ENCODE results near the gene C9orf153.

Gene C9orf153

GRCh38 chr9:86219606-86220005 is 39.9 kb downstream of the C9orf153 start:
- Histone ChIP-seq H3K27ac (no peak overlapping the region), H3K4me3 (no peak overlapping the region)
- no peak for DNase-seq (ENCODE audit: low spot score)
- TF ChIP-seq, protein P1, sequence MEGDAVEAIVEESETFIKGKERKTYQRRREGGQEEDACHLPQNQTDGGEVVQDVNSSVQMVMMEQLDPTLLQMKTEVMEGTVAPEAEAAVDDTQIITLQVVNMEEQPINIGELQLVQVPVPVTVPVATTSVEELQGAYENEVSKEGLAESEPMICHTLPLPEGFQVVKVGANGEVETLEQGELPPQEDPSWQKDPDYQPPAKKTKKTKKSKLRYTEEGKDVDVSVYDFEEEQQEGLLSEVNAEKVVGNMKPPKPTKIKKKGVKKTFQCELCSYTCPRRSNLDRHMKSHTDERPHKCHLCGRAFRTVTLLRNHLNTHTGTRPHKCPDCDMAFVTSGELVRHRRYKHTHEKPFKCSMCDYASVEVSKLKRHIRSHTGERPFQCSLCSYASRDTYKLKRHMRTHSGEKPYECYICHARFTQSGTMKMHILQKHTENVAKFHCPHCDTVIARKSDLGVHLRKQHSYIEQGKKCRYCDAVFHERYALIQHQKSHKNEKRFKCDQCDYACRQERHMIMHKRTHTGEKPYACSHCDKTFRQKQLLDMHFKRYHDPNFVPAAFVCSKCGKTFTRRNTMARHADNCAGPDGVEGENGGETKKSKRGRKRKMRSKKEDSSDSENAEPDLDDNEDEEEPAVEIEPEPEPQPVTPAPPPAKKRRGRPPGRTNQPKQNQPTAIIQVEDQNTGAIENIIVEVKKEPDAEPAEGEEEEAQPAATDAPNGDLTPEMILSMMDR (IDR thresholded peaks at IDR 0.05), result no peak

DNA sequence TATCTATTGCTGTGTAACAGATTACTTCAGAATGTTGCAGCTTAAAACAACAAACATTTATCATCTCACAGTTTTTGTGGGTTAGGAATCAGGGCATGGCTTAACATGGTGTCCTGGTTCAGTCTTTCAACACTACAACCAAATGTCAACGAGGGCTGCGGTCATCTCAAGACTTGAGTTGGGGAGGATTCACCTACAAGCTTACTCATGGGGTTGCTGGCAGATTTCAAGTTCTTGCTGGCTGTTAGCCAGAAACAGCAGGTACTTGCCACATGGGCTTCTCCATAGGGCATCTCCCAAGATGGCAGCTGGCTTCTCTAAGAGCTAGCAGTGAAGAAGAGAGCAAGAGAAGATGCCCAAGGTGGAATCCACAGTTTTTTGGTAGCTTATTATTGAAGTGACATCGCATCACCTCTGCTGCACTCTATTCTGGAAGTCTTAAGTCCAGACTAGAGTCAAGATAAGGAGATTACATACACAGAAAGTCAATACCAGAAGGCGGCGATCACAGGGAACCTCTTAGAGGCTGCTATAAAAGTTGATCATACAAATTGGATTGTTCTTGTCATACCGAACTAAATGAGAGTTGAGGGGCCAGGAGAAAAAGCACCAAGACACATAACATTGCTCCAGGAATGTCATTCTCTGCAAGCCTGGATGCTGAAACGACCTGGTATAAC is 42.2 kb downstream of the C9orf153 start:
- TF ChIP-seq, protein P1 (IDR thresholded peaks at IDR 0.05), result no peak
- no peak for DNase-seq (ENCODE audit: low spot score)
- Histone ChIP-seq H3K4me3 (no peak overlapping the region), H3K27ac (no peak overlapping the region)

GRCh38 chr9:86207193-86207592 is 52.3 kb downstream of the C9orf153 start:
- TF ChIP-seq, protein P1 (IDR thresholded peaks at IDR 0.05), result no peak
- DNase-seq (ENCODE audit: low spot score), result no peak
- no peak overlapping the region for H3K4me3 ChIP-seq
- H3K27ac ChIP-seq, result no peak overlapping the region

- H3K27ac ChIP-seq, result no peak overlapping the region
- no peak overlapping the region for H3K4me3 ChIP-seq
- no peak for DNase-seq (ENCODE audit: low spot score)
- TF ChIP-seq, protein P1 (IDR thresholded peaks at IDR 0.05), result peak; percentile 39
These were observed 57.0 kb downstream of the C9orf153 start for GRCh38 chr9:86202338-86202882.

GRCh38 chr9:86201474-86202337 is 57.8 kb downstream of the C9orf153 start:
- DNase-seq (ENCODE audit: low spot score), result no peak
- H3K4me3 ChIP-seq, result no peak overlapping the region
- H3K27ac ChIP-seq, result no peak overlapping the region
- TF ChIP-seq, protein P1 (IDR thresholded peaks at IDR 0.05), result no peak

- DNase-seq (ENCODE audit: low spot score), result no peak
- Histone ChIP-seq H3K27ac (no peak overlapping the region), H3K4me3 (no peak overlapping the region)
- TF ChIP-seq, protein P1 (IDR thresholded peaks at IDR 0.05), result no peak
These were observed 58.8 kb downstream of the C9orf153 start for GRCh38 chr9:86200599-86201162.
